Activated CD4-positive, alpha-beta T cell treated with anti-CD3 and anti-CD28 coated beads for 36 hours (primary cell): ENCODE results near the gene IL17RE. TPM values are rescaled to one million over a fixed set of nuclear protein-coding genes. Genes with fewer than 3 reads are reported as not detected.
A peak's percentile ranks its signal among the peaks of the same experiment; 100 is the strongest.

Experiments
- ATAC-seq: fragments of 200-7000 bp; cut with Tn5 transposase; one replicate; pipeline ENCODE4 v1.10.0; 2021; ENCODE audit warnings: mild to moderate bottlenecking, moderate library complexity
- CTCF ChIA-PET: fragments of 350-600 bp; sonication (Branson Sonifier 250); formaldehyde crosslinking; loops from one replicate; lab custom pipeline; 2021; ENCODE audit warnings: antibody characterized with exemption; lab: Charles Lee
- POLR2A ChIA-PET: fragments of 350-600 bp; sonication (Branson Sonifier 250); formaldehyde crosslinking; loops from one replicate; lab custom pipeline; 2021; ENCODE audit warnings: antibody characterized with exemption, inconsistent platforms; lab: Charles Lee
- DNase-seq: peaks from one replicate; pipeline ENCODE4 v3.0.0-alpha.2; 2020
- H3K27ac Mint-ChIP-seq: one replicate; pipeline ENCODE4 v1.8.0; 2021; ENCODE audit warnings: mixed read lengths
- H3K27me3 Mint-ChIP-seq: one replicate; pipeline ENCODE4 v1.8.0; 2021; ENCODE audit warnings: mixed read lengths
- H3K36me3 Mint-ChIP-seq: one replicate; pipeline ENCODE4 v1.8.0; 2021; ENCODE audit warnings: low read depth, mixed read lengths
- H3K4me1 Mint-ChIP-seq: one replicate; pipeline ENCODE4 v1.8.0; 2021; ENCODE audit warnings: mixed read lengths
- H3K4me3 Mint-ChIP-seq: one replicate; pipeline ENCODE4 v1.8.0; 2021; ENCODE audit warnings: mild to moderate bottlenecking, moderate library complexity, mixed read lengths
- H3K9me3 Mint-ChIP-seq: one replicate; pipeline ENCODE4 v1.8.0; 2021; ENCODE audit warnings: low read depth, mixed read lengths
- intact Hi-C, 2 experiments: fragments of 100-400 bp; cut with DNase I in 1 of 2; cut with micrococcal nuclease in 1 of 2; formaldehyde crosslinking; loops; one replicate each; pipeline versions ENCODE4 v1.14.2 to v1.15.1; 2022 to 2024; cut with DNase I, micrococcal nuclease
- total RNA-seq, 2 experiments: library from RNA; stranded (reverse); gene quantifications; one replicate each; pipeline ENCODE4 v1.2.3, GENCODE V29; 2021

IL17RE gene
- total RNA-seq, 2 experiments from 2014 or later = 2.3 to 3.1 TPM

DNA sequence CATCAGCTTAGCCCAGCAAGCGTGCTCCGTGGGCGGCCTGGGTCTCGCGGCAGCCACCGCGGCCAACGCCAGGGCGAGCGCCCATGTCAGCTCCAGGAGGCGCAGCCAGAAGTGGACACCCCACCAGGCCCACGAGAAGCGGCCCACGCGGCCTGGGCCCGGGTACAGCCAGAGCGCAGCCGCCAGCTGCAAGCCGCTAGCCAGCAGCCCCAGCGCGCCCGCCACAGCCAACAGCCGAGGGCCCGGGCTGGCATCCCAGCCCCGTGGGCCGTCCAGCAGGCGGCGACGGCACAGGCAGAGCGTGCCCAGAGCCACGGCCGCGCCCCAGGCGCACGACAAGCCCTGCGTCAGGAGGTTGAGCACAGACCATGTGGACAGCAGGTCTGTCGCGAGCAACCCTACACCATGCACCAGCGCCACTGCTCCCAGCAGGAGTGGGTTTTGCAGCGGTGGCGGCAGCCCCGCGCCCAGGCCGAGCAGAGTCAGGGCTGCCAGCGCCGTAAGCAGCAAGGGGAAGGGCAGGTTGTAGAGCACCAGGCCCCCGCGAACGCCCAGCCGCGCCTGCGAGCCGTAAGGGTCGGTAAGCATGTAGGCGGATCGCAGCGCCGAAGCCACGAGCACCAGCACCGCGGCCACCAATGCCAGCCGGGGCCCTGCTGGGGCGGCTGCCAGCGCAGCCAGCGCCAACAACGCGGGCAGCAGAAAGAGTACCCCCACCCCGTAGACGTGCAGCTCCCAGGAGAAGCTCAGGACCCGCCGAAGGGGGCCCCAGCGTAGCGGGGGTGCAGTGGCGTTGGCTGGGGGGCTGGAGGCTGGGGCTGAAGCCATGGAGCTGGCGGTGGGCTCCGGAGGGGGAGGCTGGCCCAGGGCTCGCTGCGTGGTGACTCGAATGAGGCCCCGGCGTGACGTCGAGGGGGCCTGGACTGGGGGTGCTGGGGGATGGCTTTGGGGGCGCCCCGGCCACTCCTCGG, 44.7 kb downstream of the IL17RE start:
- DNase-seq (no peak), ATAC-seq (no peak)
- intact Hi-C loops = no loop called here
- Mint-ChIP-seq H3K36me3 (peaks cover 10% of the 10 kb centered on the region), H3K9me3 (no peaks in the 10 kb centered on the region), H3K27ac (no peak overlapping the region), H3K4me1 (peaks cover 17% of the 10 kb centered on the region), H3K4me3 (no peak overlapping the region), H3K27me3 (no peaks in the 10 kb centered on the region)
- CTCF ChIA-PET = interaction anchor here (1.0 to 2.1 kb wide), 6 partner anchors 12 to 103 kb away, joined by 3 to 35 read pairs (median 5); partner anchors contain the start of genes CRELD1 and RPUSD3
- POLR2A ChIA-PET = interaction anchor here (0.6 to 1.5 kb wide), 5 partner anchors 14 to 137 kb away, joined by 3 to 10 read pairs (median 4); partner anchors contain the start of genes CRELD1, EMC3 and TTLL3

DNA sequence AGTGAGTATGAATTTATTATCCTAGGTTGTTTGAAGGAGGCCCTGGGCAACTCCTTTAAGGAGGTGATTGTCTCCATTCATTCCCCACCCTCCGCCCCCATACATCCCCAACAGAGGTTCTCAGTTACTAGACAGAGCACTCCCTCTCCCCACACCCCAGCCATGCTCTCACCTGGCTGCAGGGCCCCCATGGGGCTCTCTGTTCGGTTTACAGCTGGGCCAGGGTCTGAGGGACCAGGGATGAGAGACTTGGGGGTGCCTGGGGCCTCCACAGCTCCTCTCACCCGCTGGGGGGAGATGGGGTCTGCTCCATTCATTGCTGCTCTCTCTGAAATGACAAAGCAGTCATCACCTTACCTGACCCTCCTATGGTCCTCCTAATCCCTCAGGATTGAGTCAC, 45.9 kb downstream of the IL17RE start:
- no peaks in the 10 kb centered on the region for H3K27me3 Mint-ChIP-seq
- H3K9me3 Mint-ChIP-seq = no peaks in the 10 kb centered on the region
- DNase-seq (no peak), ATAC-seq (no peak)
- POLR2A ChIA-PET = no interaction called here
- no peak overlapping the region for H3K27ac Mint-ChIP-seq
- CTCF ChIA-PET = interaction anchor here (0.5 kb wide), 1 partner anchor 166 kb away, joined by 4 read pairs; no protein-coding TSS in a partner anchor
- peaks cover 17% of the 10 kb centered on the region for H3K4me1 Mint-ChIP-seq
- intact Hi-C loops = no loop called here
- peaks cover 7% of the 10 kb centered on the region for H3K36me3 Mint-ChIP-seq
- H3K4me3 Mint-ChIP-seq = no peak overlapping the region

DNA sequence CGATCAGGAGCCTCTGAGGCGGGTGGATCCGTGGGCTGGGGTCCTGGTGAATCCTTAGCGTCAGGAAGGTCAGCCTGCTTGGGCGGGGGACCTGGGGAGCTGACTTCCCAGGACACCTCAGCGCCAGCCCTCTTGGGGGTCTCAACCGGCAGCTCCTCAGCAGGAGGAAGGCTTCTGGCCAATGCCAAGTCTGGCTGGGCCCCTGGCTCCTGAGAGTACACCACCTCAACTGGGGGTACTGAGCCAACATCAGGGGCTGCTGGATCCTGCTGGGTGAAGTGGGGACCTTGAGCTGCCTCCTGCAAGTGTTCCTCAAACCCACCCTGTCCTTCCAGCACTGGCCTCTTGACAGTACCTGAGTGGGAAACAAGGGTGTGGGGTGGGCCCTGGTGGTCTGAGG, 46.5 kb downstream of the IL17RE start:
- H3K4me1 Mint-ChIP-seq = peaks cover 17% of the 10 kb centered on the region
- ATAC-seq = no peak
- ChIA-PET POLR2A (no interaction called here), CTCF (interaction anchor here (0.9 kb wide), 1 partner anchor 46 kb away, joined by 4 read pairs; no protein-coding TSS in a partner anchor)
- H3K27ac Mint-ChIP-seq = no peak overlapping the region
- no peak overlapping the region for H3K4me3 Mint-ChIP-seq
- H3K9me3 Mint-ChIP-seq = no peaks in the 10 kb centered on the region
- DNase-seq = no peak
- no peaks in the 10 kb centered on the region for H3K27me3 Mint-ChIP-seq
- intact Hi-C loops = no loop called here
- peaks cover 3% of the 10 kb centered on the region for H3K36me3 Mint-ChIP-seq

DNA sequence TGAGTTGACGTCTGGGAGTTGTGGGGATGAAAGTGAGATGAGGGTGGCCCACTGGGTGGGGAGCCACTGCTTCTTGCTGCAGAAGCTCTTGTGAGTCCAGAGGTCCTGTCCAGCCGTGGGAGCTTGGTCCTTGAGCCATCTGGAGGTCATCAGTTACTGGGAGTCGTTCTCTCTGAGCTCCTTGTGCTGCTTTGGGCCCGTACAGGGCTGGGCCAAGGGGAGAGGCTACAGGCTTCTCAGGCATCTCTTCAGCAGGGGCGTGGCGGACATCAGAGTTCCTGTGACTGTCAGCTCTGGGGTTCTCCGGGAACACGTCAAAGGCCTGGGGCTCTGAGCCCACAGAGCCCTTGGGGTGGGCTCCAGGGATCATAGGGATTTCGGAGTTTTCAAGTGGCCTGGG, 47.0 kb downstream of the IL17RE start:
- H3K36me3 Mint-ChIP-seq = no peaks in the 10 kb centered on the region
- H3K4me3 Mint-ChIP-seq = no peak overlapping the region
- ChIA-PET CTCF (interaction anchor here (0.7 to 0.9 kb wide), 2 partner anchors 45 to 140 kb away, joined by 4 read pairs; no protein-coding TSS in a partner anchor), POLR2A (interaction anchor here (0.5 kb wide), 1 partner anchor 164 kb away, joined by 4 read pairs; no protein-coding TSS in a partner anchor)
- DNase-seq (no peak), ATAC-seq (no peak)
- H3K27ac Mint-ChIP-seq = no peak overlapping the region
- intact Hi-C loops = no loop called here
- peaks cover 17% of the 10 kb centered on the region for H3K4me1 Mint-ChIP-seq
- H3K27me3 Mint-ChIP-seq = no peaks in the 10 kb centered on the region
- H3K9me3 Mint-ChIP-seq = no peaks in the 10 kb centered on the region

DNA sequence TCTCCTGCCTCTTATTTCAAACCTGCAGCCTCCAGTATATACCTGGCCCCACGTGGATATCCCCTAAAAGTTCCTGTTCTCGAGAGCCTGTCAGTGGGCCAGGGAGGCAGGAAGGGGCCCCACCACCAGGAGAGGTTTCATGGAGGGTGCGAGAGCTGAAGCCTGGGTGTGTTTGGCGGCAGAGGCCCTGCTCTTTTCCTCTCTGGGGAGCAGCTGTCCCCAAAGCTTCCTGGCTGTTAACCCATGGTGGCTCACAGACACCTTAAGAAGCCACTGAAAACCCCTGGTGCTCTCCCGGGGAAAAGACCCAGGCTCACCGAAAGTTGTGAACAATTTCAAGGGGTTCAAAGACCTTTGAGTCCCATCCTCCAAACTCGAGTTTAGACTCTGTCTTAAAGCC, 48.5 kb downstream of the IL17RE start:
- POLR2A ChIA-PET = interaction anchor here (1.0 kb wide), 2 partner anchors 26 to 78 kb away, joined by 3 read pairs; no protein-coding TSS in a partner anchor
- Mint-ChIP-seq H3K27me3 (no peaks in the 10 kb centered on the region), H3K36me3 (no peaks in the 10 kb centered on the region), H3K27ac (peak overlapping the region; percentile 40), H3K9me3 (no peaks in the 10 kb centered on the region), H3K4me3 (peak overlapping the region; percentile 86), H3K4me1 (peaks cover 17% of the 10 kb centered on the region)
- CTCF ChIA-PET = interaction anchor here (1.0 to 1.6 kb wide), 4 partner anchors 17 to 111 kb away, joined by 3 to 8 read pairs (median 6); partner anchors contain the start of gene CRELD1
- peak; percentile 59 for DNase-seq
- intact Hi-C loops = no loop called here
- peak; percentile 28 for ATAC-seq

DNA sequence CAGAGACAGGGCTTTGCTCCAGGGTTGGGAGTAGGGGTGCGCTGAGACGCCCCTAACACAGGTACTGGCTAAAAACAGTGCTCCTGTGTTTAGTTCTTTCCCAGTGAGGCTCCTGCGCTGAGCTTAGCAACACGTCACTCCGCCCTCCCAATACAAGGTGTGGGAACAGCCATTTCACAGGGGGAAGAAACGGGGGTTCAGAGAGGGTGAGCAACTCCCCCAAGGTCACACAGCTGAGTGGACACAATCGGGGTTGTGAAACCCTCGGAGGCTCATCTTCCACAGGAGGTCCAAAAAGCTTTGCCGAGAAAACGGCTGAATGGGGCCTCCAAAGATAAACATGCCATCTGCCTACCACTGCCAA, 48.9 kb downstream of the IL17RE start:
- ATAC-seq = peak; percentile 42
- POLR2A ChIA-PET = interaction anchor here (0.7 to 1.0 kb wide), 3 partner anchors 26 to 122 kb away, joined by 3 read pairs; no protein-coding TSS in a partner anchor
- Mint-ChIP-seq H3K4me1 (peaks cover 15% of the 10 kb centered on the region), H3K9me3 (no peaks in the 10 kb centered on the region), H3K4me3 (peak overlapping the region; percentile 86), H3K36me3 (no peaks in the 10 kb centered on the region), H3K27ac (peak overlapping the region; percentile 40), H3K27me3 (no peaks in the 10 kb centered on the region)
- peak; percentile 43 for DNase-seq
- intact Hi-C loops = no loop called here
- CTCF ChIA-PET = interaction anchor here (1.0 to 1.6 kb wide), 3 partner anchors 19 to 58 kb away, joined by 3 to 8 read pairs (median 8); no protein-coding TSS in a partner anchor

DNA sequence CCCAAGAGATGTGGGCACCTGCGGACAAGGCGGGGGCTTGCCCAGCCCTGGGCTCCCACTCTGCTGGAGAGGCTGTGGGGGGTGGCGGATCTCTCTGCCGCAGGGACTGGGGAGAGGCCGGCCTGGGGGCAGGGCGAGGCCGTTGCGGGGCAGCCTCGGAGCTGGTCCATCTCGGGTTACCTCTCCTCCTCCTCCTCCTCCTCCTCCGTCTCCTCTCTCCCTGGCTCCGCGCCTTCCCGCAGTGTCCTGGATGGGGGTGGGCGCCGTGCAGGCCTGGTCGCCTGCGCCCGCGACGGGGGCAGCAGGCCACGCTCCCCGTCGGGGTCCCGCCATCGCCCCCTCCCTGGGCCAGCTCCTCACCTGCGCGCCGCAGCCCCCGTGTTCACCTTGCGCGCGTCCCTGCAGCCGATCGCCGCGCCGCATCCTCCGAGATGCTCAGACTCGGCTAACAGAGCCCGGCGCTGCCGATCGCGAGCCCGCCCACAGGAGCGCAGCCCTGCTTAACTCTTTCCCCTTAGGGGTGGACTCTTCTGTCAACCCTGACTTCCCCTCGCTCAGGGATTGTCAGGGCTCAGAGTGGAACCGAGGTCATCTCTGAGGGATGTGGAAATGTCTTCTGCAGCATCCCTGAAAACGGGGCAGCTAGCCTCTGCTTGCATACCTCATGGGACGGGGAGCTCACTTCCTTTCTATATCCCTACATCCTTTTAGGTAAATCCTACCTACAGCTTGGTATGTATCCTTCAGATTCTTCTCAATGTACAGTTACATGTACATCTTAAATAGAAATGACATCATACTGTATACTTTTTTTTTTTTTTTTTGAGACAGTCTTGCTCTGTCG, 49.5 kb downstream of the IL17RE start, which contains the start of gene PRRT3:
Gene PRRT3, minus strand, starts transcription at position 447 of the 844 bp plus-strand sequence. CDS start 2,293 bp downstream, outside the sequence.
- peaks cover 15% of the 10 kb centered on the region for H3K4me1 Mint-ChIP-seq
- DNase-seq (peak; percentile 84), ATAC-seq (peak; percentile 84)
- H3K4me3 Mint-ChIP-seq = peak within 1 kb of the TSS; percentile 86
- ChIA-PET POLR2A (interaction anchor here (0.6 to 1.5 kb wide), 4 partner anchors 17 to 123 kb away, joined by 3 to 4 read pairs (median 4); no protein-coding TSS in a partner anchor), CTCF (interaction anchor here (0.6 to 1.6 kb wide), 7 partner anchors 19 to 369 kb away, joined by 3 to 8 read pairs (median 3); partner anchors contain the start of gene CRELD1)
- intact Hi-C loops = loop anchor here (1.0 kb wide), 2 partner anchors 18 to 19 kb away; partner anchors contain the start of gene CRELD1 (in 1 of the 2)
- peak within 1 kb of the TSS; percentile 40 for H3K27ac Mint-ChIP-seq
- no peaks in the 10 kb centered on the region for H3K36me3 Mint-ChIP-seq
- H3K9me3 Mint-ChIP-seq = no peaks in the 10 kb centered on the region
- no peaks in the 10 kb centered on the region for H3K27me3 Mint-ChIP-seq

DNA sequence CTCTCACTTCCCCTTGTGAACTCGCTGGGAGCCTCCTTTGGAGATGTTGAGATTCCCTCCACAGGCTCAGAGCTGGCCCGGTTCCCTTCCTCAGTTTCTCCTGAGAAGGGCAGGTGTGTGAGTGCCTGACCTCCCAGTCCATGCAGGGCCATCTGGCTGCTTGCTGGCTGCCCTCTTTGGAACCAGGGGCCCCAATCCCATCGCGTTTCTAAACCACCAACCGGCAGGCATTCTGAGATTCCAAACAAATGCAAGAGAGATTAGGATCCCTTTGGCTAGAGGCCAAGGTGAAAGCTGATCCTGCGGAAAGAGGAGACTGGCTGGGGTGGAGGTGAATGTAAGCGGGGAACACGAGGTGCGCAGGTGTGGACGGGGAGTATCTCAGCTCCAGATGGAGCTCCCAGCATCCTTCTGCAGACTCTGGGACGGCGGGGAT, 52.4 kb downstream of the IL17RE start:
- Mint-ChIP-seq H3K27me3 (no peaks in the 10 kb centered on the region), H3K4me1 (peaks cover 15% of the 10 kb centered on the region), H3K9me3 (no peaks in the 10 kb centered on the region), H3K36me3 (no peaks in the 10 kb centered on the region), H3K4me3 (no peak overlapping the region), H3K27ac (no peak overlapping the region)
- ChIA-PET CTCF (interaction anchor here (0.6 to 1.5 kb wide), 5 partner anchors 12 to 125 kb away, joined by 3 to 5 read pairs (median 3); partner anchors contain the start of gene CRELD1), POLR2A (interaction anchor here (0.7 kb wide), 1 partner anchor 123 kb away, joined by 3 read pairs; no protein-coding TSS in a partner anchor)
- ATAC-seq (no peak), DNase-seq (no peak)
- intact Hi-C loops = no loop called here

DNA sequence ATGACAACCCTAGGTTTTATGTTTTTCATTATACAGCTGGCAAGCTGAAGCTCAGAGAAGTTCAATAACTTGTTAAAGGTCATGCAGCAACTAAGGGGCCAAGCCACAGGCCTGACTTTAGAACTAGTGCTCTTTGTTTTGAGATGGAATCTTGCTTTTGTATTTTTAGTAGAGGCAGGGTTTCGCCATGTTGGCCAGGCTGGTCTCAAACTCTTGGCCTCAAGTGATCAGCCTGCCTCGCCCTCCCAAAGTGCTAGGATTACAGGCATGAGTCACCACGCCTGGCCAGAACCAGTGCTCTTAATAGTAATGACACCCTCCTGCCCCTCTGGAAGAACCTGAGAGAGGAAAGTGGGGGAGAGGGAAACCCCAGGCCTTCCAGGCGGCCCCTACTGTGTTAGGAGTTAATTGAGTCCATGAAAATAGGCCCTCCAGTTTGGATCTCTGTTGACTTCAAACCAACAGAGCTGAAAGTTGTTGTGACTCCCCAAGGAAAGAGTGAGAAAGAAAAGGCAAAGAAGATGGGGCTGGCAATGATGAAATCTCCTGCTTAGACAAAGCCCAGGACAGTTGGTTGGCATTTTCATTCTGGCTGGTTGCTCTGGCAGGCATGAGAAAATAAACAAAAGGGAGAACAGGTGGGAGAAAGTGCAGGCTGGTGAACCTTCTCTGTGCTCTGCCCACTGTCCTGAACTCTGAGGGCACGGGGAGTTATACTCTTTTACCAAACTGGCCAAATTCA, 53.1 kb downstream of the IL17RE start:
- H3K36me3 Mint-ChIP-seq = peaks cover under 1% of the 10 kb centered on the region
- no peaks in the 10 kb centered on the region for H3K9me3 Mint-ChIP-seq
- ChIA-PET CTCF (interaction anchor here (0.7 to 1.4 kb wide), 3 partner anchors 18 to 273 kb away, joined by 3 to 5 read pairs (median 3); no protein-coding TSS in a partner anchor), POLR2A (interaction anchor here (0.7 kb wide), 1 partner anchor 124 kb away, joined by 3 read pairs; no protein-coding TSS in a partner anchor)
- H3K27ac Mint-ChIP-seq = no peak overlapping the region
- DNase-seq (no peak), ATAC-seq (no peak)
- peaks cover 9% of the 10 kb centered on the region for H3K4me1 Mint-ChIP-seq
- no peaks in the 10 kb centered on the region for H3K27me3 Mint-ChIP-seq
- no peak overlapping the region for H3K4me3 Mint-ChIP-seq
- intact Hi-C loops = no loop called here

DNA sequence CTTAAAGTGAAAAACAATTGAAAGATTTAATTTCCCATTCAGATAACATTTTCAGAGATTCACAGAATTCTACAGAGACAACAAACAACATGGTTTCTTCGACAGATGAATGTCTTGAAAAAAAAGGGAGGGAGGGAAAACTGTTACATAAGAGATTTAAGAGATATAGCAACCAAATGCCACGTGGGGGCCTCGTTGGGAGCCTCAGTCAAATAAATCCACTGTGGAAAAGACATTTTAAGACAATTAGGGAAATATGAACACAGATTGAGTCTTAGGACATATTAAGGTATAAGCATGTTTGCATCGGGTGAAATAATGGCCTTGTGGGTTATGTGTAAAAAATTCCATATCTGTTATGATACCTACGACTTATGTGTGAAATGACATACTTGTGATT, 54.6 kb downstream of the IL17RE start:
- DNase-seq = no peak
- Mint-ChIP-seq H3K27me3 (no peaks in the 10 kb centered on the region), H3K4me1 (no peaks in the 10 kb centered on the region), H3K36me3 (peaks cover 2% of the 10 kb centered on the region), H3K9me3 (no peaks in the 10 kb centered on the region), H3K4me3 (no peak overlapping the region), H3K27ac (no peak overlapping the region)
- ChIA-PET POLR2A (no interaction called here), CTCF (no interaction called here)
- ATAC-seq = no peak
- intact Hi-C loops = no loop called here
